OCI-LY3 (cell line): ENCODE data around the gene PKP3.
"Not testable (repeated sequence)": the region's sequence is repeated elsewhere in the genome, so short reads cannot be mapped to it uniquely, and the experiment has no call there.

Experiments
- CTCF ChIP-seq: fragments of 200-600, 300-600 bp; sonication (generic); IDR thresholded peaks from 2 replicates; pipeline ENCODE4 v1.5.1; 2014; ENCODE audit warnings: antibody characterized with exemption, low read length, low read depth
- EZH2phosphoT487 ChIP-seq: fragments of 200-600 bp; shearing (Covaris generic); IDR thresholded peaks from 2 replicates; pipeline ENCODE4 v1.6.1; 2018; ENCODE audit warnings: antibody characterized with exemption, mixed run types, low read depth

GRCh38 chr11:350033-350722, 43.8 kb upstream of the PKP3 start:
- not testable (repeated sequence) for TF ChIP-seq CTCF, EZH2phosphoT487
